22Rv1 (cell line): ENCODE measurements around the gene ATP2C2.

Source experiments
- H3K27ac ChIP-seq: fragments of 450-650 bp; 2 replicates; pipeline ENCODE4 v1.5.1; 2017
- ZFX ChIP-seq: fragments of 450-650 bp; IDR thresholded peaks from 2 replicates; pipeline ENCODE4 v1.6.1; 2017; ENCODE audit warnings: antibody characterized with exemption, borderline replicate concordance
- TF ChIP-seq, protein P1 (sequence below): fragments of 450-650 bp; IDR thresholded peaks from 2 replicates; pipeline ENCODE4 v1.5.1; 2017; ENCODE audit warnings: mild to moderate bottlenecking

Gene ATP2C2, protein sequence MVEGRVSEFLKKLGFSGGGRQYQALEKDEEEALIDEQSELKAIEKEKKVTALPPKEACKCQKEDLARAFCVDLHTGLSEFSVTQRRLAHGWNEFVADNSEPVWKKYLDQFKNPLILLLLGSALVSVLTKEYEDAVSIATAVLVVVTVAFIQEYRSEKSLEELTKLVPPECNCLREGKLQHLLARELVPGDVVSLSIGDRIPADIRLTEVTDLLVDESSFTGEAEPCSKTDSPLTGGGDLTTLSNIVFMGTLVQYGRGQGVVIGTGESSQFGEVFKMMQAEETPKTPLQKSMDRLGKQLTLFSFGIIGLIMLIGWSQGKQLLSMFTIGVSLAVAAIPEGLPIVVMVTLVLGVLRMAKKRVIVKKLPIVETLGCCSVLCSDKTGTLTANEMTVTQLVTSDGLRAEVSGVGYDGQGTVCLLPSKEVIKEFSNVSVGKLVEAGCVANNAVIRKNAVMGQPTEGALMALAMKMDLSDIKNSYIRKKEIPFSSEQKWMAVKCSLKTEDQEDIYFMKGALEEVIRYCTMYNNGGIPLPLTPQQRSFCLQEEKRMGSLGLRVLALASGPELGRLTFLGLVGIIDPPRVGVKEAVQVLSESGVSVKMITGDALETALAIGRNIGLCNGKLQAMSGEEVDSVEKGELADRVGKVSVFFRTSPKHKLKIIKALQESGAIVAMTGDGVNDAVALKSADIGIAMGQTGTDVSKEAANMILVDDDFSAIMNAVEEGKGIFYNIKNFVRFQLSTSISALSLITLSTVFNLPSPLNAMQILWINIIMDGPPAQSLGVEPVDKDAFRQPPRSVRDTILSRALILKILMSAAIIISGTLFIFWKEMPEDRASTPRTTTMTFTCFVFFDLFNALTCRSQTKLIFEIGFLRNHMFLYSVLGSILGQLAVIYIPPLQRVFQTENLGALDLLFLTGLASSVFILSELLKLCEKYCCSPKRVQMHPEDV

DNA sequence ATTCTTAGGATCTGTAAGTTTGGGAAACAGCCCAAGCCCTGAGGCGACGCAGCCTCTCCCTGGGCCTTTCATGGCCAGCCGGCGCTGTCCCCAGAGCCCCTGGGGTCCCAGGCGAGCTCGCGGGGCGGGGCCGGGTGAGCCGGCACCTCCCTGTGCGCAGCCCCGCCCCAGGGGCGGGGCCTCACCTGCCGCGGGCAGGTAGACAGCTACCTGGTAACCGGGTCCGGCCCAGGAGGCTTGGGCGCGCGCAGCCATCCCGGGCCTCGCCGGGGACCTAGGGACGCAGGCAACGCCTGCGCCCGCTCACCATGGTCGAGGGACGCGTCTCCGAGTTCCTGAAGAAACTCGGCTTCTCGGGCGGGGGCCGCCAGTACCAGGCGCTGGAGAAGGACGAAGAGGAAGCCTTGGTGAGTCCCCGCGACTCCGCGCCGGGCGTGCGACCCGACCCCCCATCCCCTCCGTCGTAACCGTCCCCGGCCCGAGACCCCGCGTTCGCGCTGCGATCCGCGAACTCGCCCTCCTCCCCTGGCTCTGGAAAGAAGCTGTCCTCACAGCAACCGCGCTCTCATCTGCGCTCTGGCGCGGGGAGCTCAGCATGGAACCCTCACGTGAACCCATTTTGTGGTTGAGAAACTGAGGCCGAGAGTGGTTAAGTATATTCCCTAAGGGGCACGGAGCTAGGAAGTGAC lies at the start of gene ATP2C2:
TSS of gene ATP2C2 (plus strand) at position 231 of the 689 bp plus-strand sequence. CDS start at position 309, 78 bp downstream.
- no peak for TF ChIP-seq ZFX
- TF ChIP-seq, protein P1, sequence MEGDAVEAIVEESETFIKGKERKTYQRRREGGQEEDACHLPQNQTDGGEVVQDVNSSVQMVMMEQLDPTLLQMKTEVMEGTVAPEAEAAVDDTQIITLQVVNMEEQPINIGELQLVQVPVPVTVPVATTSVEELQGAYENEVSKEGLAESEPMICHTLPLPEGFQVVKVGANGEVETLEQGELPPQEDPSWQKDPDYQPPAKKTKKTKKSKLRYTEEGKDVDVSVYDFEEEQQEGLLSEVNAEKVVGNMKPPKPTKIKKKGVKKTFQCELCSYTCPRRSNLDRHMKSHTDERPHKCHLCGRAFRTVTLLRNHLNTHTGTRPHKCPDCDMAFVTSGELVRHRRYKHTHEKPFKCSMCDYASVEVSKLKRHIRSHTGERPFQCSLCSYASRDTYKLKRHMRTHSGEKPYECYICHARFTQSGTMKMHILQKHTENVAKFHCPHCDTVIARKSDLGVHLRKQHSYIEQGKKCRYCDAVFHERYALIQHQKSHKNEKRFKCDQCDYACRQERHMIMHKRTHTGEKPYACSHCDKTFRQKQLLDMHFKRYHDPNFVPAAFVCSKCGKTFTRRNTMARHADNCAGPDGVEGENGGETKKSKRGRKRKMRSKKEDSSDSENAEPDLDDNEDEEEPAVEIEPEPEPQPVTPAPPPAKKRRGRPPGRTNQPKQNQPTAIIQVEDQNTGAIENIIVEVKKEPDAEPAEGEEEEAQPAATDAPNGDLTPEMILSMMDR = no peak
- no peak within 1 kb of the TSS for H3K27ac ChIP-seq

DNA sequence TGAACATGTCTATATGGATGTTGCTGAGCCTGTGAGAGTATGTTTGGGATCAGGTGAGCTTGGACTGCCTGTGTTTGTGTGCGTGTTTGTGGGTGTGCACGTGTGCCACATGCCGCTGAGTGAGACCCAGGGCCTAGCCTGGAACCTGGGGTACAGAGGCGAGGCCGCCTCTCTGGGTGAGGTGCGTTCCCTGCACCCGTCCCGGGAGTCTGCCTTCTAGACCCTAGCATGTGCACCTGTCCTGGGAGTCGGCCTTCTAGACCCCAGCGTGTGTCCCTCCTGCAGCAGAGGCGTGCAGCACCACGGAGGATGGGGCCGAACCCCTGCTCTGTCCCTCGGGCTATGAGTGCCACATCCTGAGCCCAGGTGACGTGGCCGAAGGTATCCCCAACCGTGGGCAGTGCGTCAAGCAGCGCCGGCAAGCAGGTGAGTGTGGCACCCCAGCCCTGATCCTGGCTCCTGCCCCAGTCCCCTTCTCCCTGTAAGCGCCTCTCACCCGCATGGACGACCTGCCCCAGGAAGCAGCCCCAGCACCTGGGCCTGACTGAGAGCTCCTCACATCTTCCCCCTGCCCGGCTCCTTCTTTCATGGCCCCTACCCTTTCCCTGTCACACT lies 49.1 kb upstream of the ATP2C2 start:
- no peak overlapping the region for H3K27ac ChIP-seq

DNA sequence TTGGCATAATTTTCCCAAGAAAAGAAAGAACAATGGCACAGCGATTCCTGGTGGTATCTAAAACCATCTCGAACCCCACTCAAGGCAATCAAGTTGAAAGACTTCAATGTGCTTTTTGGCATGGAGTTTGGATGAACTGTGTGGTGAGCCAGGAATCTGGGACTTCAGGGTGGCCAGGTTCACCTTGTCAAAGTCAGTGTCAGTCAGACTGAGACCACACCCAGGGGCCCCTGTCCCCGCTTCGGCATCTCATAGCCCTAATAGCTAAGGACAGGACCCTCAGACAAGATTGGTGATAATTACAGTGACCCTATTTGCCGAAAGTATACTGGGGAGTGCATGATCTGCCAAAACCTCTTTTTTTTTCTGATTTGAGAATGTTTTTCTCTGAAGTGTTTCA lies 47.8 kb upstream of the ATP2C2 start:
- TF ChIP-seq, protein P1 = no peak
- TF ChIP-seq ZFX = no peak
- no peak overlapping the region for H3K27ac ChIP-seq

More for the DNA sequence above, 49.1 kb upstream of the ATP2C2 start:
- TF ChIP-seq, protein P1 = no peak
- TF ChIP-seq ZFX = no peak

DNA sequence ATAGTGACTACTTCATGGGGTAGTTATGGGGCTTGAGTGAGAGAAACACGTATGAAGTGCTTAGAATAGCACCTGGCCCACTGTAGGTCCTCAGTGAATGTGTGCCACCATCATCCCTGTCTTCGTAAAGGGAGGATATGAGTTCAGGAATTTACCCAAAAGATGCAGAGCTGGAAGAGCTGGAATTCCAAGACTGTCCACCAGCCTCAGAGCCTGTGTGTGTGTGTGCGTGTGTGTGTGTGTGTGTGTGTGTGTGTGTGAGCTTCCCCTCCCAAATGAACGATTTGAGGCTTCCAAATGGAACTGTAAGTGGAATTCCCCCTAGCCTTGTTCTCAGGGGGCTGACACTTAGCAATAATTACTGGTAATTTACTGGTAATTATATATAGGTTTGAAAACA lies 46.4 kb upstream of the ATP2C2 start:
- H3K27ac ChIP-seq = no peak overlapping the region
- no peak for TF ChIP-seq ZFX
- TF ChIP-seq, protein P1 = no peak

GRCh38 chr16:84322749-84323148 lies 45.6 kb upstream of the ATP2C2 start:
- no peak overlapping the region for H3K27ac ChIP-seq
- TF ChIP-seq, protein P1 = no peak
- no peak for TF ChIP-seq ZFX

- H3K27ac ChIP-seq = no peak overlapping the region
- TF ChIP-seq, protein P1 = no peak
- TF ChIP-seq ZFX = no peak
Observed at GRCh38 chr16:84323606-84324005, 44.7 kb upstream of the ATP2C2 start.
